ENCODE measurements around the gene AFF1.

Gene AFF1

GRCh38 chr4:86910820-86911684 is 23.8 kb upstream of the AFF1 start:
- H3K36me3 Mint-ChIP-seq (ENCODE audit: low read depth) = no peaks in the 10 kb centered on the region
- no peaks in the 10 kb centered on the region for H3K27me3 Mint-ChIP-seq (ENCODE audit: low read depth)
- no peak overlapping the region for H3K4me3 Mint-ChIP-seq
- no peak overlapping the region for H3K27ac Mint-ChIP-seq
- H3K9me3 Mint-ChIP-seq = no peaks in the 10 kb centered on the region
- peaks cover 9% of the 10 kb centered on the region for H3K4me1 Mint-ChIP-seq (ENCODE audit: low read depth)

- Mint-ChIP-seq H3K9me3 (no peaks in the 10 kb centered on the region), H3K27ac (no peak overlapping the region), H3K27me3 (ENCODE audit: low read depth) (no peaks in the 10 kb centered on the region), H3K4me3 (no peak overlapping the region), H3K36me3 (ENCODE audit: low read depth) (no peaks in the 10 kb centered on the region), H3K4me1 (ENCODE audit: low read depth) (peaks cover 7% of the 10 kb centered on the region)
These were observed 18.4 kb upstream of the AFF1 start for GRCh38 chr4:86916392-86916791.

- Mint-ChIP-seq H3K4me3 (no peak overlapping the region), H3K36me3 (ENCODE audit: low read depth) (no peaks in the 10 kb centered on the region), H3K27ac (no peak overlapping the region), H3K27me3 (ENCODE audit: low read depth) (no peaks in the 10 kb centered on the region), H3K4me1 (ENCODE audit: low read depth) (peaks cover 7% of the 10 kb centered on the region), H3K9me3 (no peaks in the 10 kb centered on the region)
These were observed 17.4 kb upstream of the AFF1 start for GRCh38 chr4:86917212-86918039.

DNA sequence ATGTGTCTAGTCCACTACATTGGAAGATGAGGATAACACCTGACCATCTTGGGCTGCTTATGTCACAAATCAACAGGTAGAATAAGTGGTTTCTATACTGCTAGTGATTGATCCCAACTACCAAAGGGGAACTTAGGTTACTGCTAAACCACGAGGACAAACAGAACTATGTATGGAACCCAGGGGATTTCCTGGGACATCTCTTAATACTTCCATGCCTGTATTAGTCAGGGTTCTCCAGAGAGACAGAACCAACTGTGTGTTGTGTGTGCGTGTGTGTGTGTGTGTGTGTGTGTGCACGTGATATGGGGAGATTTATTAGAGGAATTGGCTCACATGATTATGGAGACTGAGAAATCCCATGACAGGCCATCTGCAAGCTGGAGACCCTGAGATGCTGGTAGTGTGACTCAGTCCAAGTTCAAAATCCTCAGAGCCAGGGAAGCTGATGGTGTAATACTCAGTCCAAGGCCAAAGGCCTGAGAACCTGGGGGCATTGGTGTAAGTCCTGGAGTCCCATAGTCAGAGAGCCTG is 16.2 kb upstream of the AFF1 start:
- no peaks in the 10 kb centered on the region for H3K9me3 Mint-ChIP-seq
- H3K27ac Mint-ChIP-seq = no peak overlapping the region
- H3K36me3 Mint-ChIP-seq (ENCODE audit: low read depth) = no peaks in the 10 kb centered on the region
- H3K27me3 Mint-ChIP-seq (ENCODE audit: low read depth) = no peaks in the 10 kb centered on the region
- peaks cover 7% of the 10 kb centered on the region for H3K4me1 Mint-ChIP-seq (ENCODE audit: low read depth)
- H3K4me3 Mint-ChIP-seq = no peak overlapping the region

DNA sequence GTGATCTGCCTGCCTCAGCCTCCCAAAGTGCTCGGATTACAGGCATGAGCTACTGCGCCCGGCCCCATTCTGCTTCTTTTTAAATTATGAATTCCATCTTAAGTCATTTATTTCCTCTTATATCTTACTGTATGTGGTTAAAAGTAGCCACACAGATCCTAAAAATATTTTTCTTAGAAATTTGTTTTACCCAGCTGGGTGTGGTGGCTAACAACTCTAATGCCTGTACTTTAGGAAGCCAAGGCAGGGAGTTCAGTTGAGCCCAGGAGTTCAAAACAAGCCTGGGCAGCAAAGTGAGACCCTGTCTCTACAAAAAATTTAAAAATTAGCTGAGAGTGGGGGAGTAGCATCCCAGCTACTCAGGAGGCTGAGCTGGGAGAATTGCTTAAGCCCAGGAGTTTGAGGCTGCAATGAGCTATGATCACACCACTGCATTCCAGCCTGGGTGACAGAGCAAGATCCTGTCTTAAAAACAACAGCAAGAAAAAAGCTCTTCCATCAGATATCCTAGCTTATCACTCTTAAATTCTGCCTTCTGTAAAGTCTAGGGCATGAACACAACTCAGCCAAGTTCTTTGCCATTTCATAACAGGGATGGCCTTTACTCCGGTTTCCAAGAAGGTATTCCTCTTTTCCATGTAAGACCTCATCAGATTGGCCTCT is 15.1 kb upstream of the AFF1 start:
- Mint-ChIP-seq H3K27ac (no peak overlapping the region), H3K9me3 (no peaks in the 10 kb centered on the region), H3K36me3 (ENCODE audit: low read depth) (no peaks in the 10 kb centered on the region), H3K27me3 (ENCODE audit: low read depth) (no peaks in the 10 kb centered on the region), H3K4me3 (no peak overlapping the region), H3K4me1 (ENCODE audit: low read depth) (peaks cover 7% of the 10 kb centered on the region)

DNA sequence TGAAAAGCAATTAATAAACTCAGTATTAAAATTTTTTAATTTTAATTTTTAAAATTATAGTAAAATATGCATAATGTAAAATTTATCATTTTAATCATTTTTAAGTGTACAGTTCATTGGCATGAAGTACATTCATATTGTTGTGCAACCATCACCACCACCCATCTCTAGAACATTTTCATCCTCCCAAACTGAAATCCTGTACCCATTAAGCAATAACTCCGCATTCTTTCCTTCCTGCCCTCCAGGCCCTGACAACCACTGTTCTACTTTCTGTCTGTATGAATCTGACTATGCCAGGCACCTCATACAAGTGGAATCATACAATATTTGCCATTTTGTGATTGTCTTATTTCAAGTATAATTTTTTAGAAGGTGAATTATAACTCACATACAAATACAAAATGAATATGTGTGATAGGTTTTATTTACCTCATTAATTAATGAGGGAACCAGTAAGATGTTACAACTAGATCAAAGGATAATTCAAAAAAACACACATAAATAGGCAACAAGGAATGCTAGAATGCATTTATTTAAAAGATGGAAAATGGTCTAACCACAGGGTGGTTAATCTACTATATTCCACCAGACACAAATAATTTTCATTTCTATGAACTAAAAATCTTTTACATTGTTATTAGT is 13.1 kb upstream of the AFF1 start:
- Mint-ChIP-seq H3K27me3 (ENCODE audit: low read depth) (no peaks in the 10 kb centered on the region), H3K4me3 (no peak overlapping the region), H3K4me1 (ENCODE audit: low read depth) (peaks cover 7% of the 10 kb centered on the region), H3K9me3 (no peaks in the 10 kb centered on the region), H3K27ac (no peak overlapping the region), H3K36me3 (ENCODE audit: low read depth) (no peaks in the 10 kb centered on the region)

- no peaks in the 10 kb centered on the region for H3K9me3 Mint-ChIP-seq
- no peaks in the 10 kb centered on the region for H3K27me3 Mint-ChIP-seq (ENCODE audit: low read depth)
- H3K4me3 Mint-ChIP-seq = no peak overlapping the region
- no peak overlapping the region for H3K27ac Mint-ChIP-seq
- no peaks in the 10 kb centered on the region for H3K36me3 Mint-ChIP-seq (ENCODE audit: low read depth)
- H3K4me1 Mint-ChIP-seq (ENCODE audit: low read depth) = peaks cover 11% of the 10 kb centered on the region
These were observed 10.0 kb upstream of the AFF1 start for GRCh38 chr4:86924811-86925210.

DNA sequence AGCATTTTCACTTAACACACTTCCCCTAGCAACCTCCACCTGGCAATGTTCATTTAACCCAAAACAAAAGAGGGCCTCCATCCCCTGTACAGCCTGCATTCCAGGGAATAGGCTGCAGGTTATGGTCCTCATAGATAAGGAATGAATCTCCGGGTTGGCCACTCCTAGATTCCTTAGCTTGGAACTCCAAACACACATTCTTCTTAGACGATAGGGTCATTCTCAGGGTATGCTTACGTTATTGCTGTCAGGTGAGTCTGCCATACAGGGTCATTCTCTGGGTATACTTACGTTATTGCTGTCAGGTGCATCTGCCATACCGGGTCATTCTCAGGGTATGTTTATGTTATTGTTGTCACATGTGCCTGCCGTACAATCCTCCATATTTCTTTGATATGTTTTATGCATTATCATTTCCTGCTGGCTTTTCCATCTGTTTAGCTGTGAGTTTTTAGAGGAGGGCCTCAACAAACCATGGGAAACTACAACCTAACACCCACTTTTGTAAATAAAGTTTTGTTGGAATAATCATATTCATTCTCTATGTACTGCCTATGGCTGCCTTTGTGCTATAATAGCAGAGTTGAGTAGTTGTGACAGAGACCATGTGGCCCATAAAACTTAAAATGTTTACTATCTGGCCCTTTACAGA is 8.2 kb upstream of the AFF1 start:
- no peaks in the 10 kb centered on the region for H3K27me3 Mint-ChIP-seq (ENCODE audit: low read depth)
- H3K9me3 Mint-ChIP-seq = no peaks in the 10 kb centered on the region
- H3K4me3 Mint-ChIP-seq = no peak overlapping the region
- no peaks in the 10 kb centered on the region for H3K36me3 Mint-ChIP-seq (ENCODE audit: low read depth)
- H3K4me1 Mint-ChIP-seq (ENCODE audit: low read depth) = peaks cover 11% of the 10 kb centered on the region
- no peak overlapping the region for H3K27ac Mint-ChIP-seq

DNA sequence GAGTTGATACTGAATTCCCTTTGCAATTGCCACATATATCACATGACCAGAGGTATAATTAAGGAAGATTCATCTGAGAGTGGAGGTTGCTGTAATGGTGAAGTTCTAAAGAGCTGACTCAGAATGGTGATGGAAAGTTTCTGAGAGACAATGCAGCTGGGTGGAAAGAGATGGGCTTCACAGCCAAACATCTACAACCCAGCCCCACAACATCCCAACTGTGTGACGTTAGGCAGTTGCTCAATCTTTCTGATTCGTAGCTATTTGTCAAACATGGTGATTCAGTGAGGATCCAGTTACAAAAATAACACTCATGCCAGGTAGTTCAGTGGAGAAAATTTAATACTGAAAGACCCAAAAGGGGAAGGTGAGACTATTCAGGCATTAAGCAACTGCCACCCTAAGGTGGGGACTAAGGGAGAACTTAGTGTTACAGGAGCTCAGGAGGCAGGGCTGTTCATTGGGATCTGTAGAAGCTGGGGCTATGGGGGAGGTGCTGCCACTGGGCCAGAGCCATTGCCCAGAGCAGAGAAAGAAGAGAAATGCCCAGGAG is 6.9 kb upstream of the AFF1 start:
- Mint-ChIP-seq H3K4me3 (no peak overlapping the region), H3K27me3 (ENCODE audit: low read depth) (no peaks in the 10 kb centered on the region), H3K4me1 (ENCODE audit: low read depth) (peaks cover 11% of the 10 kb centered on the region), H3K27ac (no peak overlapping the region), H3K36me3 (ENCODE audit: low read depth) (no peaks in the 10 kb centered on the region), H3K9me3 (no peaks in the 10 kb centered on the region)

DNA sequence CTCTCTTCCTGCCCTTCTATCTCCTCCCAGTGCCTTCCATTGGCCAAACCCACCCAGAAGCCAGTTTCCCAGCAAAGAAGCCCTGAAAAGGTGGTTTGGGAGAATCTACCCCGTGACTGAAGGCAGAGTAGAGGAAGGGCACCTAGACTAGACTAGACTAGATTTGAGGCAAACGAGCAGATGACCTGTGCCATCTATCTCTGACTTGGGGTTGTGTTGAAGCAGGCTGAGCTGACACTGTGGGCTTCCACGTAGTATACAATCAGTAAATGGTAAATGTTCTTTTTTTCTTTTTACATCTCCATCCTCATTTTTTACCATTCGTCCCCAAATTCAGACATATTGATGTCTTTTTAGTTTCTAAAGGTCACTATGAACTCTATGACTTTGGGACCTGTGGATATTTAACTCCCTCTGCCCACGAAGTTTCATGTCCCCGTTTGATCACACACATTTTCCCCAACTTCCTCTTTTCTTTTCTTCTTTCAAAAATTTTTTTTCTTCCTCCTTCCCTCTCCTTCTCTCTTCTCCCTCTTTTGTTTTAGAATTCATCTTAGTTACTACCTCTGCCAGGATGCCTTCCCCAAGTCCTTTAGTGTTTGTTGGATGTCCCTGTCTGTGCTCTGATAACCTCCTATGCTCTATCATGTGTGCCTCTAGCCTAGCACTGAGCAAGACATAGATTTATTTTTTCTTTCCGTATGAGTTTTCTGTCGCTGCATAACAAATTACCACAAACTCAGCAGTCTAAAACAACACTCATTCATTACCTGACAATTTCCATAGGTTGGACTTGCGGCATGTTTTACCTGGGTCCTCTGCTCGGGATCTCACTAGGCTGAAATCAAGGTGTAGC is 6.2 kb upstream of the AFF1 start:
- H3K27ac Mint-ChIP-seq = no peak overlapping the region
- H3K4me3 Mint-ChIP-seq = no peak overlapping the region
- no peaks in the 10 kb centered on the region for H3K36me3 Mint-ChIP-seq (ENCODE audit: low read depth)
- H3K9me3 Mint-ChIP-seq = no peaks in the 10 kb centered on the region
- no peaks in the 10 kb centered on the region for H3K27me3 Mint-ChIP-seq (ENCODE audit: low read depth)
- H3K4me1 Mint-ChIP-seq (ENCODE audit: low read depth) = peaks cover 12% of the 10 kb centered on the region

DNA sequence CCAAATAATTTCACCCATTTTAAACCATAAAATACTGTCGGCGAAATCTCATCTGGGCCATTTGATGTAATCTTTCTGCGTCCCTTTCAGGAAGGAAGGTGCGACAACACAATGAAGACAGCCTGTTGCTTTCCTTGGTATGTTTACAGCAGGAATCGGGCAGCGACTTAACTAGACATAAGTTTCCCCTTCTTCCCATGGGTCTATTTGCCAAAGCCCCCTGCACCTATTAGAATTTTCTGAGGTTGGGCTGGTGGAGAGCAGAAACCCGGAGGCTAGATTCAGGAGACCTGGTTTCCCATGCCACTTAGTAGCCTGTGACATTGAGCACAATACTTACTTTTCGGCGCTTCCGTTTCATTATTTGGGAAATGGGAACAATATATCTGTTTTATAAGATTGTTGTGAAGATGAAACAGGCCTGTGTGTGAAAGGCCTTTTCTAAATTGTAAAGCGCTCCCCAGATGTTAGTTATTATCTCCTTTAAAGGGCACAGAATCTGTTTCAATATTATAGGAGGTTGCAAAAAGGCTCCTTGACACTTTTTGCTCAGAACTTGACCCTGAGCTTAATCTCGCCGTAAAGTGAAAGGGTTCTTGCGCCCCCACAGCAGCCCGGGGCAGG is 552 bp upstream of the AFF1 start:
- peaks cover 5% of the 10 kb centered on the region for H3K36me3 Mint-ChIP-seq (ENCODE audit: low read depth)
- H3K27me3 Mint-ChIP-seq (ENCODE audit: low read depth) = no peaks in the 10 kb centered on the region
- peaks cover 37% of the 10 kb centered on the region for H3K4me1 Mint-ChIP-seq (ENCODE audit: low read depth)
- H3K9me3 Mint-ChIP-seq = no peaks in the 10 kb centered on the region
- peak overlapping the region; percentile 90 for H3K27ac Mint-ChIP-seq
- peak overlapping the region; percentile 87 for H3K4me3 Mint-ChIP-seq

- Mint-ChIP-seq H3K27me3 (ENCODE audit: low read depth) (no peaks in the 10 kb centered on the region), H3K27ac (peak overlapping the region; percentile 91)
These were observed 698 bp downstream of the AFF1 start for GRCh38 chr4:86935566-86935852.

More at GRCh38 chr4:86935566-86935852, 698 bp downstream of the AFF1 start:
- Mint-ChIP-seq H3K9me3 (no peaks in the 10 kb centered on the region), H3K36me3 (ENCODE audit: low read depth) (peaks cover 5% of the 10 kb centered on the region), H3K4me1 (ENCODE audit: low read depth) (peaks cover 47% of the 10 kb centered on the region), H3K4me3 (peak overlapping the region; percentile 85)

All from T-helper 1 cell treated with Interleukin-12 subunit alpha and Interleukin-12 subunit beta and Interleukin-4 antibody, amounts not matched to agents 30 μg/mL and 1 μg/mL, for 36 hours (primary cell).